GM18526 (cell line): ENCODE data around the gene CRYBB1.

Experiments used
- POLR2A ChIP-seq: IDR thresholded peaks from 3 replicates; pipeline ENCODE4 v1.6.1; 2011; ENCODE audit not compliant: insufficient read length; ENCODE audit errors: extremely low read depth

The CRYBB1 gene

GRCh38 chr22:26556904-26557303, 60.9 kb downstream of the CRYBB1 start:
- TF ChIP-seq POLR2A, result no peak

GRCh38 chr22:26555478-26555877, 62.3 kb downstream of the CRYBB1 start:
- no peak for TF ChIP-seq POLR2A

GRCh38 chr22:26554956-26555355, 62.9 kb downstream of the CRYBB1 start:
- no peak for TF ChIP-seq POLR2A

- TF ChIP-seq POLR2A, result no peak
These were observed 64.6 kb downstream of the CRYBB1 start for GRCh38 chr22:26553056-26553752.

GRCh38 chr22:26552466-26552865, 65.4 kb downstream of the CRYBB1 start:
- TF ChIP-seq POLR2A, result no peak

- no peak for TF ChIP-seq POLR2A
These were observed 66.3 kb downstream of the CRYBB1 start for GRCh38 chr22:26551568-26551967.

- TF ChIP-seq POLR2A, result no peak
These were observed 67.3 kb downstream of the CRYBB1 start for GRCh38 chr22:26550498-26551033.

GRCh38 chr22:26549902-26550497, 67.8 kb downstream of the CRYBB1 start:
- no peak for TF ChIP-seq POLR2A
